K562 (cell line): ENCODE results near the gene CDC27. TPM values are rescaled to one million over a fixed set of nuclear protein-coding genes. Genes with fewer than 3 reads are reported as not detected.
A peak's percentile ranks its signal among the peaks of the same experiment; 100 is the strongest.

Experiments used
- ATAC-seq: fragments of 200-7000 bp; cut with Tn5 transposase; 3 replicates; pipeline ENCODE4 v1.9.1; 2020; ENCODE audit warnings: moderate library complexity
- BruUV-seq: library from RNA; stranded (reverse); fragments of 400-500 nt; replicated peaks from 2 replicates; lab custom pipeline; 2021; lab: Mats Ljungman, UMichigan
- CTCF ChIA-PET: fragments of 300-600 bp; formaldehyde crosslinking; extraction: SDS; loops from one replicate; lab custom pipeline; 2021; ENCODE audit warnings: low intra/inter-chr PET ratio; lab: Yijun Ruan, JAX
- POLR2A ChIA-PET: fragments of 300-600, 350-650 bp; sonication (Branson Sonifier 250); formaldehyde crosslinking; extraction: SDS; loops from one replicate; lab custom pipeline; 2021; ENCODE audit warnings: antibody characterized with exemption, inconsistent platforms; lab: Yijun Ruan, JAX
- DNase-seq, 4 experiments: peaks; one replicate each; pipeline versions ENCODE4 v3.0.0 to v3.0.0-alpha.2; 2011 to 2018; ENCODE audit warnings: low spot score in 3 of 4, mixed read lengths in 3 of 4; ENCODE audit errors: extremely low read depth in 1 of 4
- FAIRE-seq: peaks from 2 replicates; lab custom pipeline; 2011; peaks lifted over from hg19 to GRCh38; lab: Jason Lieb, UNC
- H2AFZ ChIP-seq: 2 replicates; pipeline ENCODE4 v1.6.0; 2011; ENCODE audit warnings: low read depth, low read length, control low read depth, inconsistent platforms
- H3K27ac ChIP-seq: fragments of 200-600 bp; 3 replicates; pipeline ENCODE4 v1.8.0; 2011; ENCODE audit warnings: low read depth, mild to moderate bottlenecking, control low read depth, inconsistent platforms, low read length, moderate library complexity, mixed read lengths; ENCODE audit errors: extremely low read depth
- H3K27me3 ChIP-seq, 2 experiments: fragments of 300-600 bp in 1 of 2; 2 replicates in 1 of 2; 3 replicates in 1 of 2; pipeline versions ENCODE4 v1.6.0 to v1.8.0; 2011; ENCODE audit warnings: inconsistent platforms in 2 of 2, low read length in 2 of 2, mild to moderate bottlenecking in 1 of 2, mixed read lengths in 1 of 2, moderate library complexity in 1 of 2; ENCODE audit not compliant: control insufficient read depth in 2 of 2, insufficient read depth in 2 of 2
- H3K36me3 ChIP-seq: fragments of 300-600 bp; 3 replicates; pipeline ENCODE4 v1.8.0; 2011; ENCODE audit warnings: mild to moderate bottlenecking, low read length, inconsistent platforms; ENCODE audit not compliant: control insufficient read depth, insufficient read depth
- H3K4me1 ChIP-seq, 2 experiments: fragments of 200-600 bp in 1 of 2; replicated peaks in 1 of 2; 2 replicates in 1 of 2; 3 replicates in 1 of 2; pipeline versions ENCODE4 v1.5.1 to v1.8.0; 2011; ENCODE audit warnings: inconsistent platforms in 2 of 2, low read length in 2 of 2, mild to moderate bottlenecking in 1 of 2, mixed read lengths in 1 of 2, moderate library complexity in 1 of 2; ENCODE audit not compliant: control insufficient read depth in 2 of 2, insufficient read depth in 2 of 2
- H3K4me2 ChIP-seq: 2 replicates; pipeline ENCODE4 v1.6.1; 2011; ENCODE audit warnings: low read length, control low read depth, inconsistent platforms, mixed read lengths; ENCODE audit not compliant: insufficient read depth
- H3K4me3 ChIP-seq: fragments of 200-600 bp; sonication (generic), shearing (Covaris generic); 2 replicates; pipeline ENCODE4 v1.5.1; 2016; ENCODE audit warnings: control low read depth, inconsistent platforms
- H3K79me2 ChIP-seq: fragments of 200-600 bp; 3 replicates; pipeline ENCODE4 v1.8.0; 2011; ENCODE audit warnings: low read length, inconsistent platforms; ENCODE audit not compliant: control insufficient read depth, insufficient read depth
- H3K9ac ChIP-seq, 2 experiments: 2 replicates each; pipeline versions ENCODE4 v1.6.0 to v1.6.1; 2011; ENCODE audit warnings: low read depth in 2 of 2, low read length in 2 of 2, control low read depth in 1 of 2, inconsistent platforms in 1 of 2, mild to moderate bottlenecking in 1 of 2, mixed read lengths in 1 of 2; ENCODE audit not compliant: insufficient read depth in 1 of 2
- H3K9me1 ChIP-seq: one replicate; pipeline ENCODE4 v1.6.0; 2011; ENCODE audit warnings: inconsistent platforms, mild to moderate bottlenecking, low read length, moderate library complexity; ENCODE audit not compliant: control insufficient read depth, insufficient read depth
- H3K9me3 ChIP-seq: replicated peaks from 2 replicates; pipeline ENCODE4 v1.5.1; 2011; ENCODE audit warnings: low read depth, low read length, inconsistent platforms; ENCODE audit not compliant: control insufficient read depth, insufficient read depth
- H4K20me1 ChIP-seq: replicated peaks from 2 replicates; pipeline ENCODE4 v1.6.1; 2011; ENCODE audit warnings: low read length, inconsistent platforms, mixed read lengths; ENCODE audit not compliant: control insufficient read depth, insufficient read depth
- ARID3B ChIP-seq: fragments of 250-450 bp; sonication (Bioruptor Pico); IDR thresholded peaks from 2 replicates; pipeline ENCODE4 v1.4.0; 2020; ENCODE audit warnings: borderline replicate concordance
- DEAF1 ChIP-seq: fragments of 450-650 bp; formaldehyde crosslinking; IDR thresholded peaks from 2 replicates; pipeline ENCODE4 v1.4.0; 2020; ENCODE audit warnings: mild to moderate bottlenecking, moderate library complexity
- E2F3 ChIP-seq: fragments of 250-450 bp; sonication (Bioruptor Pico); IDR thresholded peaks from 2 replicates; pipeline ENCODE4 v1.4.0; 2020; ENCODE audit warnings: mild to moderate bottlenecking
- E2F5 ChIP-seq: sonication (generic); formaldehyde crosslinking; IDR thresholded peaks from 2 replicates; pipeline ENCODE4 v1.8.0; 2022; ENCODE audit warnings: mild to moderate bottlenecking, missing genetic modification reagents
- MAZ ChIP-seq, 2 experiments: fragments of 450-650 bp in 1 of 2; sonication (generic) in 1 of 2; formaldehyde crosslinking; IDR thresholded peaks in 1 of 2; conservative IDR thresholded peaks in 1 of 2; 2 replicates each; pipeline versions ENCODE4 v1.4.0 to v1.5.0; 2020; ENCODE audit warnings: mild to moderate bottlenecking in 1 of 2, missing genetic modification reagents in 1 of 2
- NRF1 ChIP-seq, 2 experiments: fragments of 450-650 bp; IDR thresholded peaks in 1 of 2; conservative IDR thresholded peaks in 1 of 2; 2 replicates each; pipeline ENCODE4 v1.6.1; 2014; ENCODE audit warnings: mild to moderate bottlenecking in 2 of 2
- PURB ChIP-seq: sonication (generic); formaldehyde crosslinking; IDR thresholded peaks from 2 replicates; pipeline ENCODE4 v1.9.0; 2021; ENCODE audit warnings: low read depth, mild to moderate bottlenecking, missing genetic modification reagents
- RCOR1 ChIP-seq, 2 experiments: IDR thresholded peaks; 2 replicates each; pipeline ENCODE4 v1.6.1; 2012; ENCODE audit warnings: low read depth in 2 of 2, low read length in 2 of 2, borderline replicate concordance in 1 of 2, improper control_type of control experiment in 1 of 2
- RFX1 ChIP-seq: fragments of 450-650 bp; IDR thresholded peaks from 2 replicates; pipeline ENCODE4 v1.6.1; 2016; ENCODE audit warnings: mild to moderate bottlenecking, moderate library complexity
- SAFB2 ChIP-seq: fragments of 200-400 bp; formaldehyde crosslinking; IDR thresholded peaks from 2 replicates; pipeline ENCODE4 v1.6.1; 2018; ENCODE audit warnings: borderline replicate concordance, low read length, low read depth, moderate library complexity; ENCODE audit not compliant: severe bottlenecking
- SLC30A9 ChIP-seq: fragments of 250-450 bp; sonication (Bioruptor Pico); IDR thresholded peaks from 2 replicates; pipeline ENCODE4 v1.8.0; 2022; ENCODE audit warnings: mild to moderate bottlenecking, moderate library complexity
- SMC3 ChIP-seq: conservative IDR thresholded peaks from 2 replicates; pipeline ENCODE4 v1.6.1; 2011; ENCODE audit warnings: low read depth, low read length, improper control_type of control experiment; ENCODE audit not compliant: insufficient read depth
- ZBTB1 ChIP-seq: sonication (generic); formaldehyde crosslinking; IDR thresholded peaks from 2 replicates; pipeline ENCODE4 v1.8.1; 2023; ENCODE audit warnings: missing genetic modification reagents, low read depth, mild to moderate bottlenecking, borderline replicate concordance
- ZNF140 ChIP-seq: fragments of 250-450 bp; sonication (Bioruptor Pico); IDR thresholded peaks from 2 replicates; pipeline ENCODE4 v1.8.0; 2021; ENCODE audit warnings: moderate library complexity, mild to moderate bottlenecking, inconsistent platforms
- ZNF551 ChIP-seq: fragments of 250-450 bp; sonication (Bioruptor Pico); IDR thresholded peaks from 2 replicates; pipeline ENCODE4 v1.5.0; 2021; ENCODE audit warnings: mild to moderate bottlenecking, moderate library complexity
- ZNF584 ChIP-seq: fragments of 200-800 bp; sonication (Bioruptor generic); IDR thresholded peaks from 2 replicates; pipeline ENCODE4 v1.6.1; 2016; ENCODE audit warnings: low read depth, mild to moderate bottlenecking, missing genetic modification characterization, missing compliant biosample characterization
- ZNF696 ChIP-seq: fragments of 250-450 bp; sonication (Bioruptor Pico); conservative IDR thresholded peaks from 2 replicates; pipeline ENCODE4 v1.4.0; 2020; ENCODE audit warnings: mild to moderate bottlenecking, moderate library complexity
- WGBS: fragments of 100-300 bp; shearing (Covaris generic); methylation state at CpG from one replicate; pipeline ENCODE4 v1.1.6; 2016; ENCODE audit warnings: low coverage, mixed read lengths; ENCODE audit not compliant: insufficient coverage; ENCODE audit errors: missing lambda C conversion rate; 5-methylcytosine and 5-hydroxymethylcytosine counted together
- in situ Hi-C: fragments of 300-500 bp; cut with MboI; formaldehyde crosslinking; loops from 4 replicates; pipeline ENCODE4 v1.15.0; 2018; ENCODE audit warnings: inconsistent platforms, mixed read lengths
- intact Hi-C: fragments of 100-400 bp; cut with micrococcal nuclease; formaldehyde crosslinking; loops from 2 replicates; pipeline ENCODE4 v1.14.2; 2022
- polyA plus RNA-seq, 8 experiments: library from polyadenylated mRNA; depleted of rRNA in 4 of 8; stranded (reverse) in 5 of 8; unstranded in 3 of 8; fragments of >200 nt; fragmentation: Nextera tagmentation in 2 of 8; fragmentation: Illumina TruSeq in 1 of 8; extraction: Ambion mirVana in 2 of 8; extraction: Trizol in 1 of 8; gene quantifications; 2 replicates each; pipeline versions ENCODE4 v1.2.1 to v1.2.3, GENCODE V29; 2011 to 2014; ENCODE audit warnings: inconsistent platforms in 1 of 8, missing spikeins in 1 of 8
- total RNA-seq, 7 experiments: library from RNA; depleted of rRNA in 6 of 7; stranded (reverse); fragments of >200 nt in 6 of 7; fragmentation: Illumina TruSeq in 2 of 7; extraction: Trizol in 2 of 7; gene quantifications; 2 replicates each; pipeline versions ENCODE4 v1.2.1 to v1.2.3, GENCODE V29; 2011 to 2021; ENCODE audit warnings: low replicate concordance in 1 of 7

CDC27 gene
- total and polyA plus RNA-seq, 9 of the 15 experiments (the other 6 are each of a cell fraction or from before 2014, with no cell fraction given) = 28.6 to 155 (median 94.1) TPM

- intact Hi-C loops (loop anchor here (1.0 to 2.0 kb wide), 2 partner anchors 12 to 20 kb away; partner anchors contain the start of gene CDC27), in situ Hi-C loops (no loop called here)
- WGBS = 0% methylated on average over 6 of the region's 6 CpGs
- Histone ChIP-seq H3K27me3 (no peaks in the 10 kb centered on the region), H3K79me2 (peaks cover 54% of the 10 kb centered on the region), H3K9me3 (no peaks in the 10 kb centered on the region), H3K9me1 (no peaks in the 10 kb centered on the region), H3K4me3 (peak within 1 kb of the TSS; percentile 51), H4K20me1 (no peaks in the 10 kb centered on the region), H3K36me3 (peaks cover 17% of the 10 kb centered on the region), H3K27ac (peak within 1 kb of the TSS; percentile 89), H3K4me1 (peaks cover 28 to 51% of the 10 kb centered on the region in 2 experiments), H2AFZ (peak within 1 kb of the TSS; percentile 91), H3K9ac (peak within 1 kb of the TSS; percentile 85 to 92), H3K4me2 (peak within 1 kb of the TSS; percentile 98)
- ATAC-seq = peak; percentile 72
- peak; percentile 67 to 89 (median 74) for DNase-seq
- peak; percentile 87 for FAIRE-seq
- POLR2A ChIA-PET = interaction anchor here (1.0 to 3.5 kb wide), 9 partner anchors 9 to 26 kb away, joined by 3 to 26 read pairs (median 7); partner anchors contain the start of gene CDC27
- no TSS peak for BruUV-seq
- CTCF ChIA-PET = interaction anchor here (0.5 kb wide), 1 partner anchor 1176 kb away, joined by 3 read pairs; no protein-coding TSS in a partner anchor
- TF ChIP-seq ZBTB1 (CRISPR knock-in tag) (no peak), E2F5 (CRISPR knock-in tag) (no peak), SMC3 (no peak), SLC30A9 (CRISPR knock-in tag) (no peak), ARID3B (CRISPR knock-in tag) (no peak), MAZ (CRISPR knock-in tag; conservative IDR thresholded peaks at IDR 0.05 in 1 of 2, IDR thresholded peaks at IDR 0.05 in 1 of 2) (peak; percentile 44 to 60; a peak in 3 of 4 replicates), DEAF1 (CRISPR knock-in tag) (no peak), ZNF551 (no peak), ZNF584 (no peak), RFX1 (no peak), RCOR1 (IDR thresholded peaks at IDR 0.05; ENCODE audit: borderline replicate concordance in 1 of 2, low read depth in 2 of 2, low read length in 2 of 2) (0 out of 4 replicates have a peak, but pooled peaks of 1 of the 2 experiments have one; percentile 3), ZNF140 (CRISPR knock-in tag) (no peak), NRF1 (conservative IDR thresholded peaks at IDR 0.05 in 1 of 2, IDR thresholded peaks at IDR 0.05 in 1 of 2) (peak; percentile 46 to 56), ZNF696 (no peak), SAFB2 (no peak), E2F3 (0 out of 2 replicates have a peak, but pooled peaks have one; percentile 2), PURB (no peak)
These were observed 19.8 kb upstream of the CDC27 start, which contains the start of gene MYL4 for GRCh38 chr17:47208744-47209488. Gene MYL4 (plus strand): TSS chr17:47209348. CDS start chr17:47209423, 75 bp downstream.
